ENCODE data around the gene RHBDD2.

DNA sequence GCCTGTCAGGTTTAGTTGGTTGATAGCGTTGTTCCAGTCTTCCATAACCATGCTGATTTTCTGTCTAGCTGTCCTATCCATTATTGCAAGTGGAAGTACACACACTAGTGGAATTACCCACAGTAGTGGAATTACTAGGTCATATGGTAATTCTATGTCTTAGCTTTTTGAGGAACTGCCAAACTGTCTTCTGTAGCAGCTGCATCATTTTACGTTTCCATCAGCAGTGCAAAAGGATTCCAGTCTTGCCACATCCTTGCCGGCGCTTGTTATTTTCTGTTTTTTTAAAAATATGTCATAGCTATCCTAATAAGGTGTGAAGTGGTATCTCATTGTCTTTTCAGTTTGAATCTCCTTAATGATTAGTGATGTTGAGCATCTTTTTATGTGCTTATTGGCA is 17.2 kb upstream of the RHBDD2 start:
- TF ChIP-seq EZH2phosphoT487 (IDR thresholded peaks at IDR 0.05; ENCODE audit: insufficient read depth, low read depth) (no peak), EZH2 (IDR thresholded peaks at IDR 0.05; ENCODE audit: insufficient read depth, poor library complexity, severe bottlenecking) (no peak)

All from GM23248 (cell line).